HCT116 (cell line): ENCODE results near the gene ST3GAL2. TPM values are rescaled to one million over a fixed set of nuclear protein-coding genes. Genes with fewer than 3 reads are reported as not detected.

ENCODE experiments used
- ATAC-seq: fragments of 200-7000 bp; cut with Tn5 transposase; 2 replicates; pipeline ENCODE4 v1.9.1; 2020; ENCODE audit warnings: mild to moderate bottlenecking, moderate library complexity
- BruUV-seq: library from RNA; stranded (reverse); fragments of 400-500 nt; replicated peaks from 2 replicates; lab custom pipeline; 2021; lab: Mats Ljungman, UMichigan
- CTCF ChIA-PET: fragments of 300-600 bp; sonication (Branson Sonifier 250); formaldehyde crosslinking; loops from one replicate; lab custom pipeline; 2021; ENCODE audit warnings: antibody characterized with exemption; lab: Charles Lee
- POLR2A ChIA-PET: fragments of 300-600, 350-600 bp; sonication (Branson Sonifier 250); formaldehyde crosslinking; loops from one replicate; lab custom pipeline; 2021; ENCODE audit warnings: antibody characterized with exemption; lab: Charles Lee
- RAD21 ChIA-PET, 2 experiments: fragments of 300-600 bp; sonication (Branson Sonifier 250); formaldehyde crosslinking; loops; one replicate each; lab custom pipeline; 2023; ENCODE audit warnings: low total read pairs in 2 of 2; ENCODE audit not compliant: uncharacterized antibody in 2 of 2, unreplicated experiment in 2 of 2, low non-redundant PET in 1 of 2; lab: Charles Lee
- DNase-seq: peaks from one replicate; pipeline ENCODE4 v3.0.0-alpha.2; 2010; ENCODE audit warnings: low read depth, low spot score
- H2AFZ ChIP-seq: fragments of 200-600 bp; shearing (Covaris generic), sonication (generic); 2 replicates; pipeline ENCODE4 v1.6.1; 2017; ENCODE audit warnings: low read depth, mixed run types, mixed read lengths, antibody characterized with exemption, low read length; ENCODE audit not compliant: poor library complexity, severe bottlenecking
- H3K27ac ChIP-seq: 2 replicates; pipeline ENCODE4 v1.5.1; 2012; ENCODE audit warnings: low read depth, low read length
- H3K27me3 ChIP-seq: fragments of 200-600 bp; sonication (generic); 2 replicates; pipeline ENCODE4 v1.6.1; 2016; ENCODE audit warnings: mixed run types, low read length, mixed read lengths; ENCODE audit not compliant: insufficient read depth
- H3K36me3 ChIP-seq, 2 experiments: fragments of 200-500 bp in 1 of 2; fragments of 200-600 bp in 1 of 2; sonication (Bioruptor generic) in 1 of 2; sonication (generic) in 1 of 2; 2 replicates each; pipeline versions ENCODE4 v1.5.1 to v1.6.1; 2014 to 2016; ENCODE audit warnings: low read length in 2 of 2, inconsistent platforms in 1 of 2, mixed read lengths in 1 of 2, mixed run types in 1 of 2; ENCODE audit not compliant: insufficient read depth in 2 of 2, control insufficient read depth in 1 of 2
- H3K4me1 ChIP-seq, 2 experiments: fragments of 200-600 bp in 1 of 2; sonication (generic) in 1 of 2; 2 replicates each; pipeline versions ENCODE4 v1.5.1 to v1.6.1; 2012 to 2017; ENCODE audit warnings: low read length in 2 of 2, inconsistent platforms in 1 of 2, mild to moderate bottlenecking in 1 of 2, mixed read lengths in 1 of 2, mixed run types in 1 of 2, moderate library complexity in 1 of 2; ENCODE audit not compliant: insufficient read depth in 2 of 2, control insufficient read depth in 1 of 2
- H3K4me2 ChIP-seq: fragments of 200-600 bp; sonication (generic); 2 replicates; pipeline ENCODE4 v1.6.1; 2017; ENCODE audit warnings: mixed run types, low read length, mixed read lengths
- H3K4me3 ChIP-seq, 2 experiments: fragments of 200-600 bp in 1 of 2; sonication (generic) in 1 of 2; replicated peaks in 1 of 2; 2 replicates each; pipeline ENCODE4 v1.5.1; 2011 to 2016; ENCODE audit warnings: low read length in 2 of 2, control low read depth in 1 of 2, low read depth in 1 of 2, mild to moderate bottlenecking in 1 of 2, mixed read lengths in 1 of 2, mixed run types in 1 of 2
- H3K79me2 ChIP-seq: fragments of 200-600 bp; sonication (generic); 2 replicates; pipeline ENCODE4 v1.6.1; 2017; ENCODE audit warnings: mild to moderate bottlenecking, mixed run types, low read length, moderate library complexity, mixed read lengths; ENCODE audit not compliant: insufficient read depth
- H3K9ac ChIP-seq: fragments of 200-600 bp; sonication (generic); 2 replicates; pipeline ENCODE4 v1.6.1; 2016; ENCODE audit warnings: low read length, mixed read lengths
- H3K9me2 ChIP-seq: fragments of 200-600 bp; sonication (generic), shearing (Covaris generic); 2 replicates; pipeline ENCODE4 v1.6.1; 2017; ENCODE audit warnings: mixed run types, mild to moderate bottlenecking, moderate library complexity; ENCODE audit not compliant: insufficient read depth
- H3K9me3 ChIP-seq, 2 experiments: fragments of 200-500 bp in 1 of 2; fragments of 200-600 bp in 1 of 2; sonication (Bioruptor generic) in 1 of 2; sonication (generic) in 1 of 2; 2 replicates each; pipeline ENCODE4 v1.6.1; 2014 to 2017; ENCODE audit warnings: low read length in 2 of 2, mixed read lengths in 2 of 2, inconsistent platforms in 1 of 2, low read depth in 1 of 2, mild to moderate bottlenecking in 1 of 2, mixed run types in 1 of 2, moderate library complexity in 1 of 2; ENCODE audit not compliant: control insufficient read depth in 1 of 2, insufficient read depth in 1 of 2
- H4K20me1 ChIP-seq: fragments of 200-600 bp; sonication (generic), shearing (Covaris generic); 2 replicates; pipeline ENCODE4 v1.6.1; 2017; ENCODE audit warnings: mixed run types, mild to moderate bottlenecking, moderate library complexity; ENCODE audit not compliant: insufficient read depth
- CBX3 ChIP-seq: IDR thresholded peaks from 2 replicates; pipeline ENCODE4 v1.6.1; 2012; ENCODE audit warnings: low read depth
- CEBPB ChIP-seq: IDR thresholded peaks from 2 replicates; pipeline ENCODE4 v1.6.1; 2012; ENCODE audit warnings: low read depth
- EGR1 ChIP-seq: IDR thresholded peaks from 2 replicates; pipeline ENCODE4 v1.6.1; 2012; ENCODE audit warnings: low read depth
- ELF1 ChIP-seq: IDR thresholded peaks from 2 replicates; pipeline ENCODE4 v1.6.1; 2012; ENCODE audit warnings: low read depth, borderline replicate concordance
- EZH2phosphoT487 ChIP-seq: fragments of 200-600 bp; IDR thresholded peaks from 2 replicates; pipeline ENCODE4 v1.6.1; 2018; ENCODE audit warnings: antibody characterized with exemption, borderline replicate concordance
- FOSL1 ChIP-seq: IDR thresholded peaks from 2 replicates; pipeline ENCODE4 v1.6.1; 2012; ENCODE audit warnings: low read depth
- JUND ChIP-seq: IDR thresholded peaks from 2 replicates; pipeline ENCODE4 v1.6.1; 2012
- POLR2AphosphoS5 ChIP-seq: IDR thresholded peaks from 2 replicates; pipeline ENCODE4 v1.6.1; 2011; ENCODE audit warnings: mild to moderate bottlenecking, low read depth, low read length, moderate library complexity
- SIN3A ChIP-seq: IDR thresholded peaks from 2 replicates; pipeline ENCODE4 v1.6.1; 2012; ENCODE audit warnings: low read depth
- SP1 ChIP-seq: IDR thresholded peaks from 2 replicates; pipeline ENCODE4 v1.6.1; 2012; ENCODE audit warnings: low read depth
- SRF ChIP-seq: IDR thresholded peaks from 2 replicates; pipeline ENCODE4 v1.6.1; 2012; ENCODE audit warnings: low read depth
- ZFX ChIP-seq: fragments of 450-650 bp; IDR thresholded peaks from 2 replicates; pipeline ENCODE4 v1.6.1; 2017
- ZNF274 ChIP-seq: fragments of 200-500 bp; sonication (Bioruptor generic); IDR thresholded peaks from 2 replicates; pipeline ENCODE4 v1.6.1; 2014; ENCODE audit warnings: mild to moderate bottlenecking, low read depth, low read length, inconsistent platforms
- intact Hi-C: fragments of 100-400 bp; cut with micrococcal nuclease; formaldehyde crosslinking; loops from 2 replicates; pipeline ENCODE4 v1.10.0; 2022
- total RNA-seq: library from RNA; stranded (reverse); gene quantifications from one replicate; pipeline ENCODE4 v1.2.1, GENCODE V29; 2021; ENCODE audit not compliant: unreplicated experiment
- TF ChIP-seq, protein P1 (sequence below), 3 experiments: fragments of 200-600 bp in 1 of 3; sonication (generic) in 1 of 3; IDR thresholded peaks in 2 of 3; conservative IDR thresholded peaks in 1 of 3; 2 replicates each; pipeline ENCODE4 v1.5.1; 2012 to 2017; ENCODE audit warnings: low read depth in 2 of 3, low read length in 2 of 3, antibody characterized with exemption in 1 of 3, borderline replicate concordance in 1 of 3, control low read depth in 1 of 3, mild to moderate bottlenecking in 1 of 3, mixed read lengths in 1 of 3, mixed run types in 1 of 3, moderate library complexity in 1 of 3; ENCODE audit not compliant: insufficient read depth in 1 of 3
- TF ChIP-seq, protein P2 (sequence below): IDR thresholded peaks from 2 replicates; pipeline ENCODE4 v1.6.1; 2012
- TF ChIP-seq, protein P3 (sequence below): IDR thresholded peaks from 2 replicates; pipeline ENCODE4 v1.6.1; 2011; ENCODE audit warnings: mild to moderate bottlenecking, low read length, moderate library complexity; ENCODE audit not compliant: insufficient replicate concordance; ENCODE audit errors: extremely low read depth
- TF ChIP-seq, protein P4 (sequence below): IDR thresholded peaks from 2 replicates; pipeline ENCODE4 v1.6.1; 2012; ENCODE audit warnings: low read depth

ST3GAL2 gene
- total RNA-seq, 1 experiment from 2014 or later, result 9.5 TPM

DNA sequence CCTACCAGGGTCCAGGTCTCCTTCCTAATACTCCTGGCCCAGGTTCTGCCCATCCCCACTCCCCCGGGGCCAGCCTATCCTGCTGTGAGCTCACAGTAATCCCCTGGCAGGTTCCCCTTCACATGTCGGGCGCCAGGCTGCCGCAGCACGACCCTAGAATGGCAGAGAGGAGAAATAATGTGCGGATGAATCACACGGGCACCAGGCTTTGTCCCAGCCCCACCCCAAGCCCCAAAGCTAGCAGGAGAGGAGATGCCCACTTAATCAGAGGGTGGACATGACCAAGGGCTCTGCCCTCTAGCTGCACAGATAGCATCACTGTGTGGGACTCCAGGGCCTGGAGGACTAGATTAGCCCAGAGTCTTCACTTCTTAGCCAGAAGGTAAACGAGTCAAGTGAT, 39.5 kb downstream of the ST3GAL2 start:
- Histone ChIP-seq H3K27ac (no peak overlapping the region), H3K4me1 (peaks cover 2 to 13% of the 10 kb centered on the region in 2 experiments; a peak in 3 of 4 replicates), H4K20me1 (no peaks in the 10 kb centered on the region), H3K4me3 (no peak overlapping the region), H3K9me3 (no peaks in the 10 kb centered on the region), H3K9me2 (no peaks in the 10 kb centered on the region), H2AFZ (no peak overlapping the region), H3K79me2 (no peaks in the 10 kb centered on the region), H3K27me3 (no peaks in the 10 kb centered on the region), H3K9ac (no peak overlapping the region), H3K4me2 (no peak overlapping the region), H3K36me3 (no peaks in the 10 kb centered on the region)
- ChIA-PET RAD21 (no interaction called here), CTCF (no interaction called here), POLR2A (interaction anchor here (0.7 kb wide), 1 partner anchor 18 kb away, joined by 3 read pairs; no protein-coding TSS in a partner anchor)
- BruUV-seq, result no TSS peak
- intact Hi-C loops, result no loop called here
- TF ChIP-seq, protein P1, sequence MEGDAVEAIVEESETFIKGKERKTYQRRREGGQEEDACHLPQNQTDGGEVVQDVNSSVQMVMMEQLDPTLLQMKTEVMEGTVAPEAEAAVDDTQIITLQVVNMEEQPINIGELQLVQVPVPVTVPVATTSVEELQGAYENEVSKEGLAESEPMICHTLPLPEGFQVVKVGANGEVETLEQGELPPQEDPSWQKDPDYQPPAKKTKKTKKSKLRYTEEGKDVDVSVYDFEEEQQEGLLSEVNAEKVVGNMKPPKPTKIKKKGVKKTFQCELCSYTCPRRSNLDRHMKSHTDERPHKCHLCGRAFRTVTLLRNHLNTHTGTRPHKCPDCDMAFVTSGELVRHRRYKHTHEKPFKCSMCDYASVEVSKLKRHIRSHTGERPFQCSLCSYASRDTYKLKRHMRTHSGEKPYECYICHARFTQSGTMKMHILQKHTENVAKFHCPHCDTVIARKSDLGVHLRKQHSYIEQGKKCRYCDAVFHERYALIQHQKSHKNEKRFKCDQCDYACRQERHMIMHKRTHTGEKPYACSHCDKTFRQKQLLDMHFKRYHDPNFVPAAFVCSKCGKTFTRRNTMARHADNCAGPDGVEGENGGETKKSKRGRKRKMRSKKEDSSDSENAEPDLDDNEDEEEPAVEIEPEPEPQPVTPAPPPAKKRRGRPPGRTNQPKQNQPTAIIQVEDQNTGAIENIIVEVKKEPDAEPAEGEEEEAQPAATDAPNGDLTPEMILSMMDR (IDR thresholded peaks at IDR 0.05 in 2 of 3, conservative IDR thresholded peaks at IDR 0.05 in 1 of 3; ENCODE audit: borderline replicate concordance in 1 of 3, insufficient read depth in 1 of 3, low read depth in 2 of 3, low read length in 2 of 3), result no peak
- TF ChIP-seq EGR1 (no peak), CEBPB (no peak), POLR2AphosphoS5 (no peak), SP1 (no peak), CBX3 (no peak), JUND (no peak), EZH2phosphoT487 (no peak), ZNF274 (no peak), ELF1 (no peak), SRF (no peak), SIN3A (no peak), ZFX (no peak), FOSL1 (no peak)
- TF ChIP-seq, protein P2, sequence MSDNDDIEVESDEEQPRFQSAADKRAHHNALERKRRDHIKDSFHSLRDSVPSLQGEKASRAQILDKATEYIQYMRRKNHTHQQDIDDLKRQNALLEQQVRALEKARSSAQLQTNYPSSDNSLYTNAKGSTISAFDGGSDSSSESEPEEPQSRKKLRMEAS, result no peak
- TF ChIP-seq, protein P3, sequence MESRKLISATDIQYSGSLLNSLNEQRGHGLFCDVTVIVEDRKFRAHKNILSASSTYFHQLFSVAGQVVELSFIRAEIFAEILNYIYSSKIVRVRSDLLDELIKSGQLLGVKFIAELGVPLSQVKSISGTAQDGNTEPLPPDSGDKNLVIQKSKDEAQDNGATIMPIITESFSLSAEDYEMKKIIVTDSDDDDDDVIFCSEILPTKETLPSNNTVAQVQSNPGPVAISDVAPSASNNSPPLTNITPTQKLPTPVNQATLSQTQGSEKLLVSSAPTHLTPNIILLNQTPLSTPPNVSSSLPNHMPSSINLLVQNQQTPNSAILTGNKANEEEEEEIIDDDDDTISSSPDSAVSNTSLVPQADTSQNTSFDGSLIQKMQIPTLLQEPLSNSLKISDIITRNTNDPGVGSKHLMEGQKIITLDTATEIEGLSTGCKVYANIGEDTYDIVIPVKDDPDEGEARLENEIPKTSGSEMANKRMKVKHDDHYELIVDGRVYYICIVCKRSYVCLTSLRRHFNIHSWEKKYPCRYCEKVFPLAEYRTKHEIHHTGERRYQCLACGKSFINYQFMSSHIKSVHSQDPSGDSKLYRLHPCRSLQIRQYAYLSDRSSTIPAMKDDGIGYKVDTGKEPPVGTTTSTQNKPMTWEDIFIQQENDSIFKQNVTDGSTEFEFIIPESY, result no peak
- TF ChIP-seq, protein P4, sequence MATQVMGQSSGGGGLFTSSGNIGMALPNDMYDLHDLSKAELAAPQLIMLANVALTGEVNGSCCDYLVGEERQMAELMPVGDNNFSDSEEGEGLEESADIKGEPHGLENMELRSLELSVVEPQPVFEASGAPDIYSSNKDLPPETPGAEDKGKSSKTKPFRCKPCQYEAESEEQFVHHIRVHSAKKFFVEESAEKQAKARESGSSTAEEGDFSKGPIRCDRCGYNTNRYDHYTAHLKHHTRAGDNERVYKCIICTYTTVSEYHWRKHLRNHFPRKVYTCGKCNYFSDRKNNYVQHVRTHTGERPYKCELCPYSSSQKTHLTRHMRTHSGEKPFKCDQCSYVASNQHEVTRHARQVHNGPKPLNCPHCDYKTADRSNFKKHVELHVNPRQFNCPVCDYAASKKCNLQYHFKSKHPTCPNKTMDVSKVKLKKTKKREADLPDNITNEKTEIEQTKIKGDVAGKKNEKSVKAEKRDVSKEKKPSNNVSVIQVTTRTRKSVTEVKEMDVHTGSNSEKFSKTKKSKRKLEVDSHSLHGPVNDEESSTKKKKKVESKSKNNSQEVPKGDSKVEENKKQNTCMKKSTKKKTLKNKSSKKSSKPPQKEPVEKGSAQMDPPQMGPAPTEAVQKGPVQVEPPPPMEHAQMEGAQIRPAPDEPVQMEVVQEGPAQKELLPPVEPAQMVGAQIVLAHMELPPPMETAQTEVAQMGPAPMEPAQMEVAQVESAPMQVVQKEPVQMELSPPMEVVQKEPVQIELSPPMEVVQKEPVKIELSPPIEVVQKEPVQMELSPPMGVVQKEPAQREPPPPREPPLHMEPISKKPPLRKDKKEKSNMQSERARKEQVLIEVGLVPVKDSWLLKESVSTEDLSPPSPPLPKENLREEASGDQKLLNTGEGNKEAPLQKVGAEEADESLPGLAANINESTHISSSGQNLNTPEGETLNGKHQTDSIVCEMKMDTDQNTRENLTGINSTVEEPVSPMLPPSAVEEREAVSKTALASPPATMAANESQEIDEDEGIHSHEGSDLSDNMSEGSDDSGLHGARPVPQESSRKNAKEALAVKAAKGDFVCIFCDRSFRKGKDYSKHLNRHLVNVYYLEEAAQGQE, result no peak
- ATAC-seq, result no peak
- DNase-seq, result no peak
